Muscle layer of colon (tissue), 2 donors: ENCODE data around the gene C16orf82.

ENCODE experiments used
- H3K27ac ChIP-seq: one replicate; pipeline ENCODE4 v1.7.0; 2013; ENCODE audit warnings: low read depth, mild to moderate bottlenecking, low read length, moderate library complexity
- H3K27me3 ChIP-seq, 2 donors: one replicate each; pipeline ENCODE4 v1.7.0; 2013; ENCODE audit warnings: low read length in 2 of 2, mild to moderate bottlenecking in 2 of 2; ENCODE audit not compliant: insufficient read depth in 2 of 2, control insufficient read depth in 1 of 2
- H3K36me3 ChIP-seq: one replicate; pipeline ENCODE4 v1.7.0; 2013; ENCODE audit warnings: mild to moderate bottlenecking, low read length; ENCODE audit not compliant: insufficient read depth
- H3K4me1 ChIP-seq: one replicate; pipeline ENCODE4 v1.7.0; 2013; ENCODE audit warnings: mild to moderate bottlenecking, low read length; ENCODE audit not compliant: insufficient read depth
- H3K4me3 ChIP-seq, 2 donors: one replicate each; pipeline ENCODE4 v1.7.0; 2013; ENCODE audit warnings: low read length in 2 of 2, low read depth in 1 of 2, mild to moderate bottlenecking in 1 of 2, moderate library complexity in 1 of 2
- H3K9ac ChIP-seq: one replicate; pipeline ENCODE4 v1.7.0; 2013; ENCODE audit warnings: low read length
- H3K9me3 ChIP-seq: one replicate; pipeline ENCODE4 v1.7.0; 2013; ENCODE audit warnings: mild to moderate bottlenecking, low read length
- donor health status: abdominal sarcoma.
- donor health status: Adenocarcinoma of cecum.

The C16orf82 gene

GRCh38 chr16:27110524-27110896 lies 43.8 kb downstream of the C16orf82 start:
- no peak overlapping the region for H3K4me3 ChIP-seq
- no peaks in the 10 kb centered on the region for H3K9me3 ChIP-seq
- H3K9ac ChIP-seq, result no peak overlapping the region
- H3K4me1 ChIP-seq, result peaks cover 5% of the 10 kb centered on the region
- H3K36me3 ChIP-seq, result no peaks in the 10 kb centered on the region
- H3K27ac ChIP-seq, result no peak overlapping the region
- no peaks in the 10 kb centered on the region for H3K27me3 ChIP-seq

- H3K36me3 ChIP-seq, result no peaks in the 10 kb centered on the region
- no peaks in the 10 kb centered on the region for H3K27me3 ChIP-seq
- H3K4me1 ChIP-seq, result peaks cover 5% of the 10 kb centered on the region
- H3K9ac ChIP-seq, result no peak overlapping the region
- no peaks in the 10 kb centered on the region for H3K9me3 ChIP-seq
- H3K4me3 ChIP-seq, result no peak overlapping the region
- no peak overlapping the region for H3K27ac ChIP-seq
Measured at GRCh38 chr16:27111486-27111885, 44.8 kb downstream of the C16orf82 start.

GRCh38 chr16:27112093-27112811 lies 45.5 kb downstream of the C16orf82 start:
- peaks cover 5% of the 10 kb centered on the region for H3K4me1 ChIP-seq
- H3K4me3 ChIP-seq, result no peak overlapping the region
- no peak overlapping the region for H3K27ac ChIP-seq
- H3K27me3 ChIP-seq, result no peaks in the 10 kb centered on the region
- H3K9me3 ChIP-seq, result no peaks in the 10 kb centered on the region
- H3K36me3 ChIP-seq, result no peaks in the 10 kb centered on the region
- no peak overlapping the region for H3K9ac ChIP-seq

GRCh38 chr16:27113341-27113841 lies 46.7 kb downstream of the C16orf82 start:
- Histone ChIP-seq H3K4me1 (peaks cover 5% of the 10 kb centered on the region), H3K27me3 (no peaks in the 10 kb centered on the region), H3K9me3 (no peaks in the 10 kb centered on the region), H3K27ac (no peak overlapping the region), H3K36me3 (no peaks in the 10 kb centered on the region), H3K4me3 (no peak overlapping the region), H3K9ac (no peak overlapping the region)

GRCh38 chr16:27114006-27114405 lies 47.3 kb downstream of the C16orf82 start:
- Histone ChIP-seq H3K27ac (no peak overlapping the region), H3K4me1 (peaks cover 5% of the 10 kb centered on the region), H3K27me3 (no peaks in the 10 kb centered on the region), H3K4me3 (no peak overlapping the region), H3K36me3 (no peaks in the 10 kb centered on the region), H3K9me3 (no peaks in the 10 kb centered on the region), H3K9ac (no peak overlapping the region)

- Histone ChIP-seq H3K27ac (no peak overlapping the region), H3K9ac (no peak overlapping the region), H3K27me3 (no peaks in the 10 kb centered on the region), H3K4me3 (no peak overlapping the region), H3K9me3 (no peaks in the 10 kb centered on the region), H3K36me3 (no peaks in the 10 kb centered on the region), H3K4me1 (no peaks in the 10 kb centered on the region)
Measured at GRCh38 chr16:27118526-27118925, 51.8 kb downstream of the C16orf82 start.
